Measurements from ENCODE around the gene CPLX1. TPM values are rescaled to one million over a fixed set of nuclear protein-coding genes. Genes with fewer than 3 reads are reported as not detected.
"Not testable (repeated sequence)": the region's sequence is repeated elsewhere in the genome, so short reads cannot be mapped to it uniquely, and the experiment has no call there.

CPLX1 gene
- total RNA-seq, 4 donors from 2014 or later = 0.35 to 0.67 TPM; not detected in 2

- Histone ChIP-seq H3K27me3 (peaks cover 0 to 19% of the 10 kb centered on the region in 2 donors), H3K4me1 (peaks cover 0 to 45% (median 16%) of the 10 kb centered on the region in 4 donors), H3K36me3 (peaks cover 0 to 21% (median 0%) of the 10 kb centered on the region in 3 donors), H3K9me3 (no peaks in the 10 kb centered on the region), H3K4me3 (peak overlapping the region; percentile 83 to 98 (median 90)), H3K27ac (peak overlapping the region; percentile 86 to 96 (median 88))
- DNase-seq = peak; percentile 97 to 99 (median 99)
- TF ChIP-seq POLR2A (IDR thresholded peaks at IDR 0.05) (peak; percentile 93 to 96), CTCF (IDR thresholded peaks at IDR 0.05) (peak in 1 of 6 experiments; percentile 3)
Observed at GRCh38 chr4:781493-782216, 44.3 kb downstream of the CPLX1 start.

- DNase-seq = no peak
- H3K4me3 ChIP-seq = peak overlapping the region; percentile 83 to 98 (median 90)
- peaks cover 0 to 11% of the 10 kb centered on the region in 2 donors for H3K27me3 ChIP-seq
- peak overlapping the region; percentile 86 to 96 (median 88) for H3K27ac ChIP-seq
- H3K4me1 ChIP-seq = peaks cover 0 to 37% (median 9%) of the 10 kb centered on the region in 4 donors
- TF ChIP-seq POLR2A (IDR thresholded peaks at IDR 0.05) (no peak), CTCF (IDR thresholded peaks at IDR 0.05) (no peak)
- peaks cover 0 to 26% (median 0%) of the 10 kb centered on the region in 3 donors for H3K36me3 ChIP-seq
- H3K9me3 ChIP-seq = no peaks in the 10 kb centered on the region
Observed at GRCh38 chr4:780716-781492, 45.0 kb downstream of the CPLX1 start.

- Histone ChIP-seq H3K36me3 (peaks cover 0 to 32% (median 0%) of the 10 kb centered on the region in 3 donors), H3K4me3 (peak overlapping the region in 3 of 4 donors; percentile 83 to 94 (median 86)), H3K4me1 (peaks cover 0 to 31% (median 4%) of the 10 kb centered on the region in 4 donors)
- not testable (repeated sequence) for H3K27me3 ChIP-seq, DNase-seq, H3K27ac ChIP-seq, H3K9me3 ChIP-seq
Observed at GRCh38 chr4:780255-780654, 45.7 kb downstream of the CPLX1 start.

- TF ChIP-seq CTCF (IDR thresholded peaks at IDR 0.05) = no peak
- TF ChIP-seq POLR2A (IDR thresholded peaks at IDR 0.05) = no peak
- Histone ChIP-seq H3K27ac (no peak overlapping the region), H3K27me3 (no peaks in the 10 kb centered on the region), H3K36me3 (peaks cover 0 to 39% (median 0%) of the 10 kb centered on the region in 3 donors), H3K9me3 (no peaks in the 10 kb centered on the region), H3K4me1 (peaks cover 0 to 27% (median 4%) of the 10 kb centered on the region in 4 donors), H3K4me3 (no peak overlapping the region)
- DNase-seq = no peak
Observed at GRCh38 chr4:779555-779954, 46.4 kb downstream of the CPLX1 start.

- Histone ChIP-seq H3K9me3 (no peaks in the 10 kb centered on the region), H3K27ac (no peak overlapping the region), H3K4me1 (peaks cover 0 to 31% (median 4%) of the 10 kb centered on the region in 4 donors), H3K27me3 (no peaks in the 10 kb centered on the region), H3K36me3 (peaks cover 0 to 50% (median 0%) of the 10 kb centered on the region in 3 donors), H3K4me3 (no peak overlapping the region)
- no peak for TF ChIP-seq CTCF (IDR thresholded peaks at IDR 0.05)
- no peak for TF ChIP-seq POLR2A (IDR thresholded peaks at IDR 0.05)
- peak in 1 of 3 donors; percentile 11 for DNase-seq
Observed at GRCh38 chr4:777520-778262, 48.2 kb downstream of the CPLX1 start.
